ENCODE measurements around the gene TIAM2. TPM values are rescaled to one million over a fixed set of nuclear protein-coding genes. Genes with fewer than 3 reads are reported as not detected.

Gene TIAM2
- total and polyA plus RNA-seq, 7 donors, result 1.2 to 15.8 (median 11.0) TPM

DNA sequence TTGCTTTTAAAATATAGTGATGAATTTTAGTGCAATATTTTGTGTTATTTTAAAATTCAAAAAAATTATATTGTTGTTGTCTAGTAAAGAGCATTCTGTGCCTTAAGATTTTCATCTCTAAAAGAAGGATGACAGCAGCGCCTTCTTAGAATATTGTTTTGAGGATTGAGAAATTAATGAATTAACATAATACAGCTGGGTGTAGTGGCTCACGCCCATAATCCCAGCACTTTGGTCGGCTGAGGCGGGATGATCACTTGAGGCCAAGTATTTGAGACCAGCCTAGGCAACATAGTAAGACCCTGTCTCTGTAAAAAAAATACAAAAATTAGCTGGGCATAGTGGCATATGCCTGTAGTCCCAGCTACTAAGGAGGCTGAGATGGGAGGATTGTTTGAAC is 6.8 kb downstream of the TIAM2 start:
- H3K4me3 ChIP-seq, result no peak overlapping the region
- H3K27ac ChIP-seq, result no peak overlapping the region
- H3K27me3 ChIP-seq, result peaks cover 0 to 3% (median 0%) of the 10 kb centered on the region in 3 donors
- WGBS, 2 donors, result 76 to 94% methylated on average over 4 of the region's 4 CpGs
- no peak for DNase-seq
- no peaks in the 10 kb centered on the region for H3K9me3 ChIP-seq
- H3K4me1 ChIP-seq, result no peaks in the 10 kb centered on the region
- TF ChIP-seq POLR2AphosphoS5 (IDR thresholded peaks at IDR 0.05) (no peak), EP300 (IDR thresholded peaks at IDR 0.05) (no peak)
- intact Hi-C loops (cut with DNase I), result no loop called here
- H3K36me3 ChIP-seq, result no peaks in the 10 kb centered on the region

DNA sequence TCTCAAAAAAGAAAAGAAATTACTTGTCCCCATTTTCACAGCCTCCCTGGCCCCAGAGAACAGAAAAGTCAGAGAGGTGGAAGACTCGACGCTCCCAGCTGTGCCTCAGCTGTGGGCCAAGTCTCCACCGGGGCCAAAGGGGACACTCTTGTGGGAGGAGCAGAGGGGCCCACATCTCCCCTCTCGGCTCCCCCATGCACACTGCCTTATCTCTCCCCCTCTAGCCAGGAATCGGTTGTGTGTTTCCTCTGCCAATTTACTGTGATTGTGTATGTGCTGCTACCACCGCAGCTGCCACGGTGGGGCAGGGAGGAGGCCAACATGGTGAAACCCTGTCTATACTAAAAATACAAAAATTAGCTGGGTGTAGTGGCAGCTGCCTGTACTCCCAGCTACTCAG is 8.4 kb downstream of the TIAM2 start:
- intact Hi-C loops (cut with DNase I), result no loop called here
- no peak for TF ChIP-seq POLR2A (IDR thresholded peaks at IDR 0.05)
- TF ChIP-seq EP300 (IDR thresholded peaks at IDR 0.05), result no peak
- TF ChIP-seq CTCF (IDR thresholded peaks at IDR 0.05), result no peak
- no peak for TF ChIP-seq POLR2AphosphoS5 (IDR thresholded peaks at IDR 0.05)
- DNase-seq, result no peak
- Histone ChIP-seq H3K9me3 (no peaks in the 10 kb centered on the region), H3K36me3 (no peaks in the 10 kb centered on the region), H3K4me3 (no peak overlapping the region), H3K27me3 (no peaks in the 10 kb centered on the region), H3K4me1 (no peaks in the 10 kb centered on the region), H3K27ac (no peak overlapping the region)
- WGBS, 2 donors, result 64 to 89% methylated on average over 7 of the region's 7 CpGs

GRCh38 chr6:155004017-155004416 is 8.9 kb downstream of the TIAM2 start:
- Histone ChIP-seq H3K36me3 (no peaks in the 10 kb centered on the region), H3K4me1 (no peaks in the 10 kb centered on the region), H3K4me3 (no peak overlapping the region), H3K27ac (no peak overlapping the region), H3K27me3 (no peaks in the 10 kb centered on the region), H3K9me3 (no peaks in the 10 kb centered on the region)
- DNase-seq, result no peak
- TF ChIP-seq POLR2A (IDR thresholded peaks at IDR 0.05) (no peak), POLR2AphosphoS5 (IDR thresholded peaks at IDR 0.05) (no peak), CTCF (IDR thresholded peaks at IDR 0.05) (no peak), EP300 (IDR thresholded peaks at IDR 0.05) (no peak)
- intact Hi-C loops (cut with DNase I), result no loop called here
- 57 to 88% methylated on average over 3 of the region's 3 CpGs for WGBS, 2 donors

DNA sequence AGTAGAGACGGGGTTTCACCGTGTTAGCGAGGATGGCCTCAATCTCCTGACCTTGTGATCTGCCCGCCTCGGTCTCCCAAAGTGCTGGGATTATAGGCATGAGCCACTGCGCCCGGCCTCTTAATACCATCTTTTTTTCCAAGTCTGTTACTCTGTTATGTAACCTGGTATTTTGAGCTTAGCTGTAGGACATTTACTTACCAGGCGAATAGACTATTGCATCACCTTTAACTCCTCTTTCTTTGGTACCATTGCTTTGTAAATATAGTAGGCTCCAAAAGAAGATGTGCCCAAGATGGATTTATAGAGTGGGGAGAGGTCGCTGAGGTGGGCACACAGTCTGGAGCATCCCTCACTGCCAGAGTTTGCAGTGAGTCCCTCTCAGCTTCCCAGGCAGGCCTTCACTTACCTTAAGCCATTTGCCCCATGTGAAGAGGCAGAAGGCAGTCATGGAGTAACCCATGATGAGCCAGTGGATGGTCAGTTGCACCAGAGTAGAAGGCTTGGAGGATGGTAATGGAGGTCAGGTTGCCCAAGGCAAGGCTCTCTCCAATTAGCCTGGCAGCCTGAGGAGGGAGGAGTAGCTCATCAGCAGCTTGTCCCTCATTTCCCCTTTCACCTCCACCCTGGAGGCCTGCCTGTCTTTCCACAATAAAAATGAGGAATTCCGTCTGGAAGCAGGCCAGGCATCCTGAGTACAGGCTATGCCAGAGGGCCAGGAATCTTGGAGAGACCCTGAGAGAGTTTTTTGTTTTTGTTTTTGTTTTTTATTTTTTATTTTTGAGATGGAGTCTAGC is 9.7 kb downstream of the TIAM2 start:
- intact Hi-C loops (cut with DNase I), result no loop called here
- no peak for TF ChIP-seq EP300 (IDR thresholded peaks at IDR 0.05)
- TF ChIP-seq POLR2A (IDR thresholded peaks at IDR 0.05), result no peak
- no peak for TF ChIP-seq POLR2AphosphoS5 (IDR thresholded peaks at IDR 0.05)
- no peak for TF ChIP-seq CTCF (IDR thresholded peaks at IDR 0.05)

DNA sequence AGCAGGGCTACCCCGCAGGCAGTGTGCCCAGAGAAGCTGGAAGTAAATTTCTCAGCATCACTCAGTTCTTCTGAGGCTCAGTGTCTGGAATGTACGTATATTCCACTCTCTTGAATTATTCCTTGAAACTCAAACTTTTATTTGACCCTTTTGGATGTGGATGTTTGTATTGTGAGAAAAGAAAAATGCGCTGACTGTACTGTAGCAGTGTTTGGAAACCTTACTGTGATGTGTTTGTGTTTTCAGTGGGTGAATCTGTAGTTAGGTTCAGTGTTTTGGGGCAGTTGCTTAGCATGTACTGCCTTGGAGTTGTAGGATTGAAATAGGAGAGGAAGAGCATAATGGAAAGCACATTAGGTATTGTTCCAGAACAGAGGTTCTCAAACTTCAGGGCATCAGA is 13.5 kb downstream of the TIAM2 start:
- 92 to 94% methylated on average over 3 of the region's 3 CpGs for WGBS, 2 donors
- TF ChIP-seq POLR2A (IDR thresholded peaks at IDR 0.05), result no peak
- no peak for TF ChIP-seq EP300 (IDR thresholded peaks at IDR 0.05)
- TF ChIP-seq POLR2AphosphoS5 (IDR thresholded peaks at IDR 0.05), result no peak
- TF ChIP-seq CTCF (IDR thresholded peaks at IDR 0.05), result no peak
- no peak for DNase-seq

More for the DNA sequence above, 9.7 kb downstream of the TIAM2 start:
- no peaks in the 10 kb centered on the region for H3K27me3 ChIP-seq
- H3K4me3 ChIP-seq, result no peak overlapping the region
- no peaks in the 10 kb centered on the region for H3K36me3 ChIP-seq
- WGBS, 2 donors, result 91 to 94% methylated on average over 10 of the region's 10 CpGs
- no peaks in the 10 kb centered on the region for H3K4me1 ChIP-seq
- no peaks in the 10 kb centered on the region for H3K9me3 ChIP-seq
- H3K27ac ChIP-seq, result no peak overlapping the region
- DNase-seq, result no peak

More for the DNA sequence above, 13.5 kb downstream of the TIAM2 start:
- Histone ChIP-seq H3K4me3 (no peak overlapping the region), H3K27ac (no peak overlapping the region), H3K4me1 (peaks cover 0 to 24% (median 17%) of the 10 kb centered on the region in 4 donors), H3K27me3 (no peaks in the 10 kb centered on the region), H3K9me3 (no peaks in the 10 kb centered on the region), H3K36me3 (no peaks in the 10 kb centered on the region)
- intact Hi-C loops (cut with DNase I), result no loop called here

All from sigmoid colon (tissue), 7 donors.